Heart right ventricle (tissue), 16 donors: ENCODE results near the gene PANK2. TPM values are rescaled to one million over a fixed set of nuclear protein-coding genes. Genes with fewer than 3 reads are reported as not detected.

ENCODE experiments used
- ATAC-seq, 8 donors: fragments of 200-7000 bp; cut with Tn5 transposase; one replicate each; pipeline ENCODE4 v1.9.1; 2020; ENCODE audit warnings: mild to moderate bottlenecking in 8 of 8, moderate library complexity in 8 of 8, moderate number of reproducible peaks in 1 of 8
- DNase-seq, 2 donors: peaks; one replicate each; pipeline ENCODE4 v3.0.0-alpha.2; 2020
- H3K27ac ChIP-seq, 10 donors: fragments of 200-600 bp; sonication (generic) in 2 of 10; one replicate each; pipeline versions ENCODE4 v1.5.0 to v1.8.0; 2020 to 2022; ENCODE audit warnings: mild to moderate bottlenecking in 3 of 10
- H3K27me3 ChIP-seq, 7 donors: fragments of 200-600 bp; one replicate each; pipeline ENCODE4 v1.8.0; 2021 to 2022; ENCODE audit warnings: mild to moderate bottlenecking in 2 of 7
- H3K36me3 ChIP-seq, 9 donors: fragments of 200-600 bp; sonication (generic) in 1 of 9; one replicate each; pipeline versions ENCODE4 v1.5.0 to v1.8.0; 2020 to 2022; ENCODE audit warnings: mild to moderate bottlenecking in 2 of 9
- H3K4me1 ChIP-seq, 9 donors: fragments of 200-600 bp; sonication (generic) in 1 of 9; one replicate each; pipeline versions ENCODE4 v1.5.0 to v1.8.0; 2020 to 2022; ENCODE audit warnings: mild to moderate bottlenecking in 4 of 9
- H3K4me3 ChIP-seq, 10 donors: fragments of 200-600 bp; sonication (generic) in 2 of 10; one replicate each; pipeline versions ENCODE4 v1.5.0 to v1.8.0; 2020 to 2022; ENCODE audit warnings: mild to moderate bottlenecking in 7 of 10, moderate library complexity in 2 of 10
- H3K9me3 ChIP-seq, 11 donors: fragments of 200-600 bp in 10 of 11; sonication (generic) in 2 of 11; one replicate each; pipeline versions ENCODE4 v1.5.0 to v1.8.0; 2013 to 2022; ENCODE audit warnings: mild to moderate bottlenecking in 2 of 11, control low read depth in 1 of 11, moderate library complexity in 1 of 11
- WGBS, 2 donors: extraction: QIAGEN DNeasy Blood & Tissue Kit; methylation state at CpG; one replicate each; pipeline ENCODE4 v1.1.7; 2013; ENCODE audit warnings: inconsistent platforms in 1 of 2; 5-methylcytosine and 5-hydroxymethylcytosine counted together
- intact Hi-C, 10 donors: fragments of 100-400 bp; cut with DNase I; formaldehyde crosslinking; loops; one replicate each; pipeline versions ENCODE4 v1.11.1 to v1.14.2; 2022
- polyA plus RNA-seq, 2 donors: library from polyadenylated mRNA; stranded (reverse); fragments of 200-250 nt; gene quantifications; one replicate each; pipeline ENCODE4 v1.2.3, GENCODE V29; 2013
- total RNA-seq, 10 donors: library from RNA; stranded (reverse); fragmentation: NEBNext Ultra II Directional in 3 of 10; extraction: Animal tissue kit (Norgen Biotek cat#: 25700) in 3 of 10; gene quantifications; one replicate each; pipeline versions ENCODE4 v1.2.1 to v1.2.4, GENCODE V29; 2021 to 2023
- TF ChIP-seq, protein P1 (sequence below), 9 donors: fragments of 200-600 bp; sonication (generic) in 2 of 9; IDR thresholded peaks; one replicate each; pipeline versions ENCODE4 v1.5.0 to v1.8.0; 2021 to 2022; ENCODE audit warnings: antibody characterized with exemption in 9 of 9, mild to moderate bottlenecking in 5 of 9, moderate library complexity in 1 of 9
- donor health status: Arrhythmogenic right ventricular cardiomyopathy.
- donor health status: ischemic (EF 13 %, LVEDD 7.1; RV severe dilation, severe dysfunction).
- donor health status: healthy with polysubstance abuse.
- donor health status: DM: no; HTN: yes; CAD: no.
- donor health status: DM: no; HTN: no; CAD: no.
- donor health status: ischemic (EF 25% LVEDD 6.9; RV normal size, moderate dysfunction).
- donor health status: ischemic (EF 25% LVEDD 5.7; RV mildly dilated, moderate dysfunction).
- donor health status: healthy.
- donor health status: DM: yes; HTN: yes; CAD: no.
- donor health status: Ischemic cardiomyopathy.
- donor health status: ischemic (EF 35%, LVEDD 5.7; RV mildly dilated, moderate dysfunction).
- donor health status: nonischemic (EF 11% LVEDD 7.7; RV severe dilation, severe dysfunction).
- donor health status: DM: yes; HTN: yes; CAD: no.
- donor health status: PGD.
- donor health status: ischemic (EF 29% LVEDD 5.4; RV normal size, mild dysfunction).
- donor health status: nonischemic (EF 23%, LVEDD 6.1; RV moderate dilation, normal function).

Gene PANK2
- total and polyA plus RNA-seq, 12 donors: 12.2 to 25.1 (median 17.9) TPM

DNA sequence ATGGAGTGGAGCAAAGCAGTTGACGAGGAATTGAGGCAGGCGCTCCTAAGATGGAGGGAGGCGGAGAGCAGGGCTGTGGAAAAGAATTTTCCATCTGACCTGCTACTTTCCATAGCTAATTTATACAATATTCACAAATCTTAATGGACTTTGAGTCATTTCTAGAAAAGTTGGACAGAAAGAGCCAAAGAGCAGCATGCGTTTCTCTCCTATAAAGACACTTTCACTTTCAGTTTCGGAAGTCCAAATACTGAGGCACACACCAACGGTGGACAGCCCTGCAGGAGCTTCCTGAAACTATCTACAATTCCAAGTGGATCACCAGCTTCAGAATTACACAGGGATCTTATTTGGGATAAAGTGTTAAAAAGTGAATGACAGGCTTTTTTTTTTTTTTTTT is 43.5 kb downstream of the PANK2 start:
- Histone ChIP-seq H3K4me3 (peak overlapping the region in 9 of 10 donors; percentile 20 to 55 (median 44)), H3K27ac (peak overlapping the region; percentile 13 to 82 (median 66)), H3K9me3 (peaks cover 0 to 3% (median 0%) of the 10 kb centered on the region in 11 donors), H3K27me3 (no peaks in the 10 kb centered on the region), H3K4me1 (peaks cover 5 to 77% (median 57%) of the 10 kb centered on the region in 9 donors), H3K36me3 (peaks cover 0 to 29% (median 0%) of the 10 kb centered on the region in 9 donors)
- DNase-seq: no peak
- TF ChIP-seq, protein P1, sequence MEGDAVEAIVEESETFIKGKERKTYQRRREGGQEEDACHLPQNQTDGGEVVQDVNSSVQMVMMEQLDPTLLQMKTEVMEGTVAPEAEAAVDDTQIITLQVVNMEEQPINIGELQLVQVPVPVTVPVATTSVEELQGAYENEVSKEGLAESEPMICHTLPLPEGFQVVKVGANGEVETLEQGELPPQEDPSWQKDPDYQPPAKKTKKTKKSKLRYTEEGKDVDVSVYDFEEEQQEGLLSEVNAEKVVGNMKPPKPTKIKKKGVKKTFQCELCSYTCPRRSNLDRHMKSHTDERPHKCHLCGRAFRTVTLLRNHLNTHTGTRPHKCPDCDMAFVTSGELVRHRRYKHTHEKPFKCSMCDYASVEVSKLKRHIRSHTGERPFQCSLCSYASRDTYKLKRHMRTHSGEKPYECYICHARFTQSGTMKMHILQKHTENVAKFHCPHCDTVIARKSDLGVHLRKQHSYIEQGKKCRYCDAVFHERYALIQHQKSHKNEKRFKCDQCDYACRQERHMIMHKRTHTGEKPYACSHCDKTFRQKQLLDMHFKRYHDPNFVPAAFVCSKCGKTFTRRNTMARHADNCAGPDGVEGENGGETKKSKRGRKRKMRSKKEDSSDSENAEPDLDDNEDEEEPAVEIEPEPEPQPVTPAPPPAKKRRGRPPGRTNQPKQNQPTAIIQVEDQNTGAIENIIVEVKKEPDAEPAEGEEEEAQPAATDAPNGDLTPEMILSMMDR (IDR thresholded peaks at IDR 0.05): no peak
- peak in 3 of 8 donors; percentile 22 to 45 (median 42) for ATAC-seq
- 45 to 55% methylated on average over 6 of the region's 6 CpGs for WGBS, 2 donors
- intact Hi-C loops: loop anchor here in 4 of 10 donors (1.0 to 5.0 kb wide), 2 partner anchors 40 to 43 kb away; partner anchors contain the start of gene PANK2 (in 1 of the 4)

DNA sequence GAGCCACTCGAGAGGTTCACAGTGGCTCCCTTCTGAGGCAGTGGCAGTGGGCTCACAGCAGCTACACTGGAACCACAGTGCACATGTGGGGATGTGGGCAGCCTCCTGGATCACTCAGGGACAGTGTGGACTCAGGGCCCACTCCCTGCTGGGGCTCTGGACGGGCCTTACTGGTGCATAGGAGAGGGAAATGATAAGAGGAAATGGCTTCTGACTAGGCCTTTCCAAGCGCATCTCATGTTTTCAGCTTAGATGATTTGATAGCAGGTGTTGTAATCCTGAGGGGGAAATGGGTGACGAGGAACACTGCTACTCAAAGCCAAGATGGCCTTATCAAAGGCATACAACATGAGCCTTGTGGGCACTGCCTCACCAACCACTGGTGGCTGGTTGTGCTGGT is 44.0 kb downstream of the PANK2 start:
- Histone ChIP-seq H3K4me3 (peak overlapping the region in 6 of 10 donors; percentile 38 to 55 (median 50)), H3K36me3 (peaks cover 0 to 34% (median 0%) of the 10 kb centered on the region in 9 donors), H3K27me3 (no peaks in the 10 kb centered on the region), H3K9me3 (peaks cover 0 to 6% (median 0%) of the 10 kb centered on the region in 11 donors), H3K4me1 (peaks cover 5 to 71% (median 52%) of the 10 kb centered on the region in 9 donors), H3K27ac (peak overlapping the region in 9 of 10 donors; percentile 43 to 82 (median 72))
- TF ChIP-seq, protein P1 (IDR thresholded peaks at IDR 0.05): no peak
- DNase-seq: no peak
- intact Hi-C loops: loop anchor here in 3 of 10 donors (5.0 kb wide), 1 partner anchor 41 kb away; no protein-coding TSS in a partner anchor
- no peak for ATAC-seq
- WGBS, 2 donors: 76 to 83% methylated on average over 4 of the region's 4 CpGs

DNA sequence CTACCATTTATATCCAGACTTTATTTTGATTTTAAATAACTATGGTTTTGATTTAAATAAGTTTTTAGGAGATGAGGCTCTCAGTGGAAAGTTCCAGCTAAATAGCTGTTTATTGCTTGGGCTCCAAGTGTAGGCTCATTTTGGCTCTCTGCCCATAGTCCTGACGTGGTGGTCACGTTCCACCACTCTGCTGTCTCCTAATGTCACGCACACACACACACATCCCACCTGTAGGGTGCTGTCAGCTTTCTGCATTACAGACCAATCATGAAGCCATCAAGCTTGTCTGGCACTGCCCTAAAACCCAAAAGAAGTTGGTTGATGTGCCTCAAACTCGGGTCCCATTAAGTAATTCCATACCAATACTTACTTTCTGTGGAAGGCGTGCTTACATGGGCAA is 45.4 kb downstream of the PANK2 start:
- peak in 4 of 8 donors; percentile 25 to 51 (median 32) for ATAC-seq
- DNase-seq: peak in 1 of 2 donors; percentile 58
- peak overlapping the region in 9 of 10 donors; percentile 31 to 82 (median 55) for H3K27ac ChIP-seq
- WGBS, 2 donors: 38 to 54% methylated on average over 5 of the region's 5 CpGs
- H3K9me3 ChIP-seq: peaks cover 0 to 10% (median 0%) of the 10 kb centered on the region in 11 donors
- TF ChIP-seq, protein P1 (IDR thresholded peaks at IDR 0.05): no peak
- H3K27me3 ChIP-seq: no peaks in the 10 kb centered on the region
- peaks cover 0 to 48% (median 0%) of the 10 kb centered on the region in 9 donors for H3K36me3 ChIP-seq
- intact Hi-C loops: loop anchor here in 3 of 10 donors (5.0 kb wide), 1 partner anchor 42 kb away; no protein-coding TSS in a partner anchor
- no peak overlapping the region for H3K4me3 ChIP-seq
- H3K4me1 ChIP-seq: peaks cover 5 to 58% (median 48%) of the 10 kb centered on the region in 9 donors

DNA sequence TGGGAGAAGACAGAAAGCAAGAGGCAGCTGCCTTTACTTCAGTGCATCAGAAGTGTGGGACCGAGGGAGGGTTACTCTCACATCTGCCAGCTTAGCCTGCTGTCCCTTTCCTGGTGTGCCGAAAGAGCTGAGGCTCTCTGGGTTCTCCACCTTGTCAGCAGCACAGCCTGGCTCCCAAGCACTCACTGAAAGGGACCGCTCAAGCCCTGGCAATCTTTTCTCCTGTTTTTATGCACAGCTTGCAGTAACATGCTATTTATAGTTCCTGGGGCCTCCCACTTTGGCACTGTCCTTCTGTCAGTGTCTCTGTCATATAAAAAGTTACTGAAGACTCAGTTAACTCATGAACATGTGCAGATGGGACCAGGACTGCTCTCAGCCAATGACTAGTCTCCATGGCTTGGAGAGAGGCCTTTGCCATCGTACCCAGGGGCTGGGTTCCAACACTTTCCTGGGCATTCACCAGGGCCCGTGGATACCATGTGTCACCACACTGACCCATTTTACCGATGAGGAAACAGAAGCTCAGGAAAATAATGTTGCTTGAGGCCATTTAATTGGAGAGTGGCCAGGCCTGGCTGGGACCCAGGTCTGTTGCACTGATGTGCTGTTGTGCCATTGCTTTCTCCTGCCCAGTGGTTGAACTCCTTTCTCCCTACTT is 46.2 kb downstream of the PANK2 start:
- H3K4me3 ChIP-seq: peak overlapping the region in 2 of 10 donors; percentile 1 to 4
- H3K27ac ChIP-seq: peak overlapping the region in 9 of 10 donors; percentile 31 to 82 (median 55)
- intact Hi-C loops: no loop called here
- no peaks in the 10 kb centered on the region for H3K27me3 ChIP-seq
- H3K4me1 ChIP-seq: peaks cover 5 to 57% (median 48%) of the 10 kb centered on the region in 9 donors
- WGBS, 2 donors: 19 to 24% methylated on average over 6 of the region's 6 CpGs
- TF ChIP-seq, protein P1 (IDR thresholded peaks at IDR 0.05): no peak
- ATAC-seq (peak; percentile 75 to 89 (median 83)), DNase-seq (peak; percentile 36 to 77)
- H3K9me3 ChIP-seq: peaks cover 0 to 14% (median 0%) of the 10 kb centered on the region in 11 donors
- peaks cover 0 to 56% (median 0%) of the 10 kb centered on the region in 9 donors for H3K36me3 ChIP-seq
